ENCODE results near the gene OSGIN1. TPM values are rescaled to one million over a fixed set of nuclear protein-coding genes. Genes with fewer than 3 reads are reported as not detected.

Gene OSGIN1
- polyA plus RNA-seq, 1 donor from 2014 or later, result 2.1 TPM

GRCh38 chr16:83913245-83913633 lies 39.8 kb upstream of the OSGIN1 start:
- no peaks in the 10 kb centered on the region for H3K79me2 ChIP-seq (replicated peaks; ENCODE audit: insufficient read depth, low read length)
- no peak overlapping the region for H2AFZ ChIP-seq (ENCODE audit: low read depth, low read length)

GRCh38 chr16:83914091-83914710 lies 38.8 kb upstream of the OSGIN1 start:
- Histone ChIP-seq H2AFZ (ENCODE audit: low read depth, low read length) (no peak overlapping the region), H3K4me3 (ENCODE audit: low read length) (no peak overlapping the region), H3K27ac (ENCODE audit: low read length) (no peak overlapping the region), H3K4me2 (ENCODE audit: low read length) (no peak overlapping the region), H4K20me1 (ENCODE audit: insufficient read depth) (no peaks in the 10 kb centered on the region), H3K79me2 (replicated peaks; ENCODE audit: insufficient read depth, low read length) (no peaks in the 10 kb centered on the region), H3K27me3 (ENCODE audit: insufficient read depth, low read depth, low read length) (no peaks in the 10 kb centered on the region), H3K9ac (ENCODE audit: low read length) (no peak overlapping the region), H3K36me3 (ENCODE audit: insufficient read depth, low read length) (peaks cover 8% of the 10 kb centered on the region), H3K9me2 (ENCODE audit: insufficient read depth, low read length) (no peaks in the 10 kb centered on the region), H3F3A (ENCODE audit: insufficient read depth, low read length, poor library complexity, severe bottlenecking) (no peaks in the 10 kb centered on the region), H3K9me3 (ENCODE audit: low read length) (no peaks in the 10 kb centered on the region)
- TF ChIP-seq CTCF (IDR thresholded peaks at IDR 0.05; ENCODE audit: poor library complexity, severe bottlenecking) (no peak), POLR2AphosphoS5 (IDR thresholded peaks at IDR 0.05) (no peak), SMC3 (conservative IDR thresholded peaks at IDR 0.05; ENCODE audit: poor library complexity) (no peak)

More at GRCh38 chr16:83913245-83913633, 39.8 kb upstream of the OSGIN1 start:
- no peak overlapping the region for H3K9ac ChIP-seq (ENCODE audit: low read length)
- H3F3A ChIP-seq (ENCODE audit: insufficient read depth, low read length, poor library complexity, severe bottlenecking), result no peaks in the 10 kb centered on the region
- no peak overlapping the region for H3K4me2 ChIP-seq (ENCODE audit: low read length)
- H3K9me2 ChIP-seq (ENCODE audit: insufficient read depth, low read length), result no peaks in the 10 kb centered on the region
- no peaks in the 10 kb centered on the region for H3K36me3 ChIP-seq (ENCODE audit: insufficient read depth, low read length)
- H3K27ac ChIP-seq (ENCODE audit: low read length), result no peak overlapping the region
- H4K20me1 ChIP-seq (ENCODE audit: insufficient read depth), result no peaks in the 10 kb centered on the region
- no peak overlapping the region for H3K4me3 ChIP-seq (ENCODE audit: low read length)
- no peaks in the 10 kb centered on the region for H3K9me3 ChIP-seq (ENCODE audit: low read length)
- no peaks in the 10 kb centered on the region for H3K27me3 ChIP-seq (ENCODE audit: insufficient read depth, low read depth, low read length)
- TF ChIP-seq POLR2AphosphoS5 (IDR thresholded peaks at IDR 0.05) (no peak), TAF1 (IDR thresholded peaks at IDR 0.05; ENCODE audit: low read depth) (no peak), EP300 (conservative IDR thresholded peaks at IDR 0.05; ENCODE audit: poor library complexity, severe bottlenecking) (no peak), REST (IDR thresholded peaks at IDR 0.05; ENCODE audit: borderline replicate concordance) (no peak), MXI1 (conservative IDR thresholded peaks at IDR 0.05; ENCODE audit: poor library complexity, severe bottlenecking) (no peak), RAD21 (conservative IDR thresholded peaks at IDR 0.05) (no peak), EZH2 (IDR thresholded peaks at IDR 0.05; ENCODE audit: borderline replicate concordance, insufficient read depth, low read length, poor library complexity, severe bottlenecking) (no peak), SMC3 (conservative IDR thresholded peaks at IDR 0.05; ENCODE audit: poor library complexity) (no peak), CTCF (IDR thresholded peaks at IDR 0.05; ENCODE audit: poor library complexity, severe bottlenecking) (no peak)
